DND-41 (cell line): ENCODE measurements around the gene CYFIP2.

ENCODE experiments used
- CTCF ChIP-seq: IDR thresholded peaks from 2 replicates; pipeline ENCODE4 v1.5.1; 2012; ENCODE audit warnings: borderline replicate concordance, low read length, moderate library complexity, mild to moderate bottlenecking; ENCODE audit not compliant: poor library complexity, severe bottlenecking; ENCODE audit errors: extremely low read depth
- EZH2 ChIP-seq: IDR thresholded peaks from 3 replicates; pipeline ENCODE4 v1.6.1; 2012; ENCODE audit warnings: borderline replicate concordance, low read depth, mild to moderate bottlenecking, moderate library complexity, low read length, inconsistent platforms; ENCODE audit not compliant: severe bottlenecking

- TF ChIP-seq CTCF (no peak), EZH2 (no peak)
Observed at GRCh38 chr5:157265714-157266285, at the start of gene CYFIP2.
